ENCODE measurements around the gene SMOC2.

The SMOC2 gene

GRCh38 chr6:168612586-168612985, 171.6 kb downstream of the SMOC2 start (continued):
- TF ChIP-seq ZSCAN4 (tag by site-specific recombination; IDR thresholded peaks at IDR 0.05) (no peak), OSR2 (tag by site-specific recombination; IDR thresholded peaks at IDR 0.05) (no peak), ZNF580 (tag by site-specific recombination; IDR thresholded peaks at IDR 0.05) (no peak), SP7 (tag by site-specific recombination; IDR thresholded peaks at IDR 0.05) (no peak), ZNF610 (tag by site-specific recombination; IDR thresholded peaks at IDR 0.05; ENCODE audit: borderline replicate concordance) (no peak)

GRCh38 chr6:168615837-168616236, 174.9 kb downstream of the SMOC2 start:
- CTCF ChIA-PET, result interaction anchor here (1.3 kb wide), 1 partner anchor 21 kb away, joined by 3 read pairs; no protein-coding TSS in a partner anchor

More at GRCh38 chr6:168615837-168616236, 174.9 kb downstream of the SMOC2 start:
- no peaks in the 10 kb centered on the region for H3K4me1 ChIP-seq (ENCODE audit: control insufficient read depth, insufficient read depth, low read length)
- no peak overlapping the region for H3K4me3 ChIP-seq (ENCODE audit: low read depth, low read length)
- no peaks in the 10 kb centered on the region for H3K36me3 ChIP-seq (ENCODE audit: control insufficient read depth in 2 of 2, insufficient read depth in 1 of 2, low read length in 2 of 2)
- no peaks in the 10 kb centered on the region for H3K9me3 ChIP-seq (ENCODE audit: control insufficient read depth, insufficient read depth, low read depth, low read length)
- no peak overlapping the region for H3K27ac ChIP-seq (ENCODE audit: extremely low read depth, low read depth, low read length)
- TF ChIP-seq ZNF280C (tag by site-specific recombination; IDR thresholded peaks at IDR 0.05) (no peak), SCRT2 (tag by site-specific recombination; IDR thresholded peaks at IDR 0.05) (no peak), TSHZ1 (tag by site-specific recombination; IDR thresholded peaks at IDR 0.05; ENCODE audit: borderline replicate concordance) (no peak), ZBTB6 (tag by site-specific recombination; IDR thresholded peaks at IDR 0.05) (no peak), ZNF138 (tag by site-specific recombination; IDR thresholded peaks at IDR 0.05; ENCODE audit: borderline replicate concordance) (no peak), ZBTB11 (tag by site-specific recombination; conservative IDR thresholded peaks at IDR 0.05; ENCODE audit: low read depth) (no peak), ZNF514 (tag by site-specific recombination; IDR thresholded peaks at IDR 0.05) (no peak), ZBTB7A (tag by site-specific recombination; IDR thresholded peaks at IDR 0.05; ENCODE audit: low read depth) (no peak)
- POLR2A ChIA-PET, result no interaction called here

Measured in HEK293 (cell line).